Fibroblast of peridontal ligament (primary cell): ENCODE results near the gene TNFRSF13B.
"Not testable (repeated sequence)": the region's sequence is repeated elsewhere in the genome, so short reads cannot be mapped to it uniquely, and the experiment has no call there.

Experiments
- DNase-seq: peaks from one replicate; pipeline ENCODE4 v3.0.0-alpha.2; 2010; ENCODE audit errors: extremely low read depth

The TNFRSF13B gene

DNA sequence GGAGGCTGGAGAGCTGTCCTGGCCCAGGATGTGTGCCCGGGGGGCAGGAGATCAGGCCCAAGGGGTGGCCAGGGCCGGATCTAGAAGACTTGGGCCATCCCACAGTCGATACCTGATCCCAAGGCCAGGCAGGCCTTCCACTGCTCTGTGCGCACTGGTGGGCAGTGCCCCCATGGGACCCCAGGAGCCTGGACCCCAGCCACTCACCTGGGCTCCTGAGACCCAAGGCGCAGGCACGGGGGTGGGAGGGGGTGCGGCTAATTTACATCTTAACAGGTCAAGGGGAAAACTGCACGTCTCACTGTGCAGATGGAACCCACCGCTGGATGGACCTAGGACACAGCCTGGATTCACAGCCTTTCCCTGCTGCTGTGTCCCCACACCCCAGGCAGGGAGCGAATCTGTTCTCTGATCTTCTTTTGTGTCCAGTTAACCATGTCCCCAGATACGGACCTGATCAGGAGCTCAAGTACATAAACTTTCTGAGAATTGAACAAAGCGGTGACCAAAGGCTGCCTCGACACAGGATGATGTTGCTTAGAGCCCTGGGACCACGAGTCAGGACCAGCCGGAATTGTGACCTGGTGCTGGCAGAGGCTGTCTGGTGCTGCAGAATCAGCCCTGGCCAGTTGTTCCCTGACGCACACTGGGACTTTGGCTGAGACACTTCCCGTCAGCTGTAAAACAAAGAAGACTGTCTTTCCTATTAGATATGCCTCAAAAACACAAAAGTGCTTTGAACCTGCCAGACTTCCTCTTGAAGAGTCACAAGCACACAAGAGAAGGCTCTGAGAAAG lies 60.6 kb downstream of the TNFRSF13B start:
- no peak for DNase-seq

DNA sequence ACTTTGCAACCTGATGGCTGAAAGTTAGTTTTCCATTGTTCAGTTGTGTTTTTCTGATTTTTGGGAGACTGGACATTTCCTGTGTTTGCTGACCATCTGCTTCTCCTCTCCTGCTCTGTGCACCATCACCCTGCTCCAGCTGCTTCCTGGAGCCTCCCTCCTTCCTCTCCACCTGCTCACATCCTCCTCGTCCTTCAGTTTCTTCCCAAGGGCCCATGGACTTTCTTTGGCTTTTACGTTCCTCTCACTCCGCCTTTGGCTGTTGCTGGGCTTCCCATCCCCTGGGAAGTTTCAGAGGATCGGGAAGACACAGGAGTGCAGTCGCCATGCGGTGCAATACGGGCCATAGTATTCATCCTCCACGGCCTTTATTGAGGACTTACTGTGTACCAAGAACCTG lies 61.6 kb downstream of the TNFRSF13B start:
- DNase-seq, result no peak

- no peak for DNase-seq
These were observed 62.3 kb downstream of the TNFRSF13B start for GRCh38 chr17:16909472-16910246.

- DNase-seq, result no peak
These were observed 63.6 kb downstream of the TNFRSF13B start for GRCh38 chr17:16908273-16908672.

GRCh38 chr17:16906680-16907079 lies 65.2 kb downstream of the TNFRSF13B start:
- DNase-seq, result peak; percentile 13

- DNase-seq, result peak; percentile 97
These were observed 66.2 kb downstream of the TNFRSF13B start for GRCh38 chr17:16905593-16906191.

- DNase-seq, result not testable (repeated sequence)
These were observed 68.8 kb downstream of the TNFRSF13B start for GRCh38 chr17:16903070-16903469.

DNA sequence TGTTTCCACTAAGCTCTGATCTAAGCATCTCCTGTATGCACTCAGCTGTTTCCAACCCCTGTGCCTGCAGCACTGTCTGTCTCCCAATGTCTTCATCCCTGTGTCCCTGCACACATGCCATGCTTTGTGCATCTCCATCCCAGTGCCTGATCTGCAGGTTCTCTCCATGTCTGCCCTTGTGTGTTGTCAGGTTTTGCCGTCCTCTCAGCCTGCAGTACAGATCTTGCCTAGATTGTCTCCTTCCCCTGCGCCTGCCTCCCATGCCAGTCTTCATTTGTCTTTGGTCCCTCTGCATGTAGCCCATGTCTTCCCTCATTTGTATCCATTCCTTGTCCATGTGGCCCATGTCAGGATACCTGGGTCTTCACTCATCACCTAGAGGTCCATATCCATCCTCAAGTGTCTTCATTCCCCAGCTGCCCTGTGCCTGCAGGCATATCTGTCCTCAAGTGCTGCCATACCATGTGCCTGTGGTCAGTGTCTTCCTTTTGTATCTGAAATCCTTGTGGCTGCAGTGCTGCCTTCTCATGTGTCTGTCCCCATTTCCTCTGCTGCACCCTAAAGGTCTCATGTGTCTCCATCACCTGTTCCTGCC lies 71.5 kb downstream of the TNFRSF13B start:
- no peak for DNase-seq

GRCh38 chr17:16897211-16897896 lies 74.6 kb downstream of the TNFRSF13B start:
- DNase-seq, result not testable (repeated sequence)

GRCh38 chr17:16896235-16896634 lies 75.7 kb downstream of the TNFRSF13B start:
- DNase-seq, result not testable (repeated sequence)

DNA sequence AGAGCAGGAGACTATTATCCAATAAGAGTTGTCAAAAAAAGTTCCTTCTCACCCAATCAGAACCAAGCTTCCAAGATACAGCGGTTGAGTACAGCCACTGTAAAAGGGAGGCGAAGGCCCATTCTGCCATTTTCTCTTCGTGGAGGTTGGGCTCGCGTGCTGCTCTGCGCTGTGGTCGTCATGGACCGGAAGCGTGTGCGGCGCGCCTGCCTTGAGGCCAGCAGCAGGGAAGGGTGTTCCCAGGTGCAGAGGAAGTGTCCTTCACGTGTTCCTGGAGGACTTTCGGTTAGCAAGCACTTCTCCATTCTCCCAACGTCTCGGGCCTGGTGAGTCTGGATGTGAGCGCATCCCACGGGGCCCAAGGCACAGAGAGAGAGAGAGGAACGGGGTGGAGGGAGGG lies 78.4 kb downstream of the TNFRSF13B start:
- DNase-seq, result not testable (repeated sequence)

GRCh38 chr17:16892876-16893454 lies 79.0 kb downstream of the TNFRSF13B start:
- DNase-seq, result not testable (repeated sequence)

- no peak for DNase-seq
These were observed 82.8 kb downstream of the TNFRSF13B start for GRCh38 chr17:16889088-16889465.
